HG02981 (cell line): Measurements from ENCODE around the gene MRPL14.

Source experiments
- ATAC-seq: cut with Tn5 transposase; IDR thresholded peaks from one replicate; pipeline ENCODE4 v1.9.1; 2021; ENCODE audit warnings: mild to moderate bottlenecking, moderate library complexity; ENCODE audit not compliant: unreplicated experiment

Gene MRPL14

DNA sequence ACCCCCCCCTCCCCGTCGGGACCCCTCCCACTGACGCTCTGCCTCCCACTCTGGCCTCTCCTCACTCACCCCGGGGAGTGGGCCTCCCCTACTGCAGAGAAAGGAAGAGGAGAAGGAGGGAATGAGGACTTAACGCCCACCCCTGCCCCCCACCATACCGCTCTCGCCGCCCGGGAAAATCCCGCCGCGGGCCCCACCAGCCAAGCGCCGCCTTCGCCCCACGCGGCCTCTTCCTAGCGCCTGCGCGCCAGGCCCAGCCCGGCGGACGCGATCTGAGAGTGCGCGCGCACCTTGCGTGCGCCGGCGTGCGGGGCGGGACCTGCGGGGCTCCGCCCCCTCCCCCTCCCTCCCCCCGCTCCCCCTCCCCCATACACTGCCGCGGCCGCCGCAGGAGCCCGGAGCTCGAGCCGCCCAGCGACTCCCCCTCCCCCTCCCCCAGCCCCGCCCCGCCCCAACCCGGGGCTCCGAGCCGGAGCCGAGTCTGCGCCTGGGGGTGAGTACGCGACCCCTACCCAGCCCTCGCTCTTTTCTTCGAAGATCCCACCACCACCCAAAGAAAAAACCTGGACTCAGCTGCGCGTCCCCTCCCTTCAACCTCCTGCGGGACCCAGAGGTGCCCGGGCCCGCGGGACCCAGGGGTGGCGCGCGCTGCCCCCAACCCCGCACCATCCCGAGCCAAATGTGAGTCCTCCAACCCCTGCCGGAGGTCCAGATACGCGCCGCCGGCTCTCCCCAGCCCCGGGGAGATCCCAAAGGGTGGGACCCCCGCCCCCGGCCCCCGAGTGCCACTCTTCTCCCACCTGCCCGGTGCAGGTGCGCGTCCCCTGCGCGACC lies at the start of gene MRPL14, which contains the start of gene TMEM63B:
Gene MRPL14, minus strand, starts transcription at position 267 of the 834 bp plus-strand sequence. CDS start 10,841 bp downstream, outside the sequence.
Gene TMEM63B, plus strand, starts transcription at position 369 of the 834 bp plus-strand sequence. CDS start 7,031 bp downstream, outside the sequence.
- ATAC-seq = peak; percentile 65

DNA sequence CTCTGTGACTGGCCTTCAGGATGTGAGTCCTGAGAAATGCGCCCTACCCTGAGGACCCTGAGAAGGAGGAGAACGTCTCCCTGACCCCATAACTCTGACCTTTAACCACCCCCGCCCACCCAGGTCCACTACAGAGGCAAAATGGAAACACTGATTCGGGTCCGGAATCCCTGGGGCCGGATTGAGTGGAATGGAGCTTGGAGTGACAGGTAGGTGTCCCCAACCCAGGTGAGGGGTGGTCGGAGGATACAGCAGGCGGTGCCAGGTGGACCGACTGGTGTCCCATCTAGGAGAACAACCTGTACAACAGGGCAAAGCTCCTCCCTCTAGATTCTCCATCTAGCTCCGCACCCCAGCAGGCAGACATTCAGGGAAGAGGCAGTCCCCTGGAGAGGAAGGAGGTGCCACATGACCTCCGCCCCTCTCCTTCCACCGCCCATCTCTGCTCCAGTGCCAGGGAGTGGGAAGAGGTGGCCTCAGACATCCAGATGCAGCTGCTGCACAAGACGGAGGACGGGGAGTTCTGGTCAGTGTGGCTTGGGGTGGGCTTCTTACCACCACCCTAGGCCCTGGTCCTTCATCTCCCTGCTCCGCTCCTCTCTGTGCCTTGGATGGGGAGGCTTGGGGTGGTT lies 49.0 kb upstream of the MRPL14 start:
- no peak for ATAC-seq

- no peak for ATAC-seq
Observed at GRCh38 chr6:44172731-44173500, 45.7 kb upstream of the MRPL14 start.

GRCh38 chr6:44171899-44172546 lies 44.8 kb upstream of the MRPL14 start:
- no peak for ATAC-seq

DNA sequence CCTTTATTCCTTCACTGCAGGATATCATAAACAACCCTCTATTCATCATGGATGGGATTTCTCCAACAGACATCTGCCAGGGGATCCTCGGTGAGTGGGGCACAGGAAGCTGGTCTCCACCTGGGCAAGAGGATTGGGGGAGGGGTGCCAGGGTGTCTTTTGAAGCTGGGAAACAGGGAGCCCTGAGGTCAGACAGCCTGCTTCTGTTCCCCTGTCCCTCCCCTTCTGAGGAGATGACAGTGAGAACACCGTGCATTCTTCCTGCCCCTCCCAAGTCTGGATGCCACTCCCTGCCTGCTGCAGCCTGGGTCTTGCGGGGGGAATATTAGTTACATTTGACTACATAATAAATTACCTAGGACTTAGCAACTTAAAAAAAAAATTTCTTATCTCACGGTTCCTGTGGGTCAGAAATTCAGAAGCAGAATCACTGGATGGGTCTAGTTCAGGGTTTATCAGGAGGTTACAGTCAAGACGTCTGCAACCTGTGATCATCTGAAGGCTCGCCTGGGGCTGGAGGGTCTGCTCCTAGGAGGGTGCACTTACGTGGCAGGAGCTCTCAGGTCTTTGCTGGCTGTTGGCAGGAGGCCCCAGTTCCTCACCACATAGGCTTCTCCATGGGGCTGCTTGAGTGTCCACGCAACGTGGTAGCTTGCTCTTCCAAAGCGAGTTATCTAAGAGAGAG lies 42.8 kb upstream of the MRPL14 start:
- no peak for ATAC-seq

- ATAC-seq = no peak
Observed at GRCh38 chr6:44169154-44169553, 41.9 kb upstream of the MRPL14 start.

DNA sequence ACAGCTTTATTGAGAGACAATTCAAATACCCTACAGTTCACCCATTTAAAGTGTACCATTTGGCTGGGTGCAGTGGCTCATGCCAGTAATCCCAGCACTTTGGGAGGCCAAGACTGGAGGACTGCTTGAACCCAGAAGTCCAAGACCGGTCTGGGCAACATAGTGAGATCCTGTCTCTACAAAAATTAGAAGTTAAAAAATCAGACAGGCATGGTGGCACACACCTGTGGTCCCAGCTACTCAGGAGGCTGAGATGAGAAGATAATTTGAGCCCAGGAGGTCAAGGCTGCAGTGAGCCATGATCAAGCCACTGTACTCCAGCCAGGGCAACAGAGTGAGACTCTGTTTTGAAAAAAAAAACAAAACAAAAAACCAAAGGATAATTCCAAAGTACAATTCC lies 40.3 kb upstream of the MRPL14 start:
- ATAC-seq = no peak

- ATAC-seq = no peak
Observed at GRCh38 chr6:44166591-44167184, 39.4 kb upstream of the MRPL14 start.

DNA sequence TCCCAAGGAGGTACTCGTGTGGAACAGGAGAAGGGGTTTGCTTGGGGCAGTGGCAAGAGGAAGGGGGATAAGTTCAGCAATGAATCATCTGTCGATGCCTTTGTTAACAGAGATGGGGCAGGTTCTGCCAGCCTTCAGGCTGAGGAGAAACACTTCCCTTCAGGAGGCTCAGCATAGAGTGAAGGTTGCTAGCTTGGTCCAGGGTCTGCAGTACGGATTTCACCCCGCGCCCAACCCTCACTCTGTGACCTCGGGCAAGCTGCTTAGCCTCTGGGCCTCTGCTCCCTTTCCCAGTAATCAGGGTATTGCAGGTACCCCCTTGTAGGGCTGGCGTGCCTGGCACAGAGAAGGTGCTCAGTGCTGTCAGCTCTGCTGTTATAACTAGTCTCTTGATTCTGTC lies 38.9 kb upstream of the MRPL14 start:
- no peak for ATAC-seq

GRCh38 chr6:44162876-44163625 lies 35.8 kb upstream of the MRPL14 start:
- ATAC-seq = no peak

DNA sequence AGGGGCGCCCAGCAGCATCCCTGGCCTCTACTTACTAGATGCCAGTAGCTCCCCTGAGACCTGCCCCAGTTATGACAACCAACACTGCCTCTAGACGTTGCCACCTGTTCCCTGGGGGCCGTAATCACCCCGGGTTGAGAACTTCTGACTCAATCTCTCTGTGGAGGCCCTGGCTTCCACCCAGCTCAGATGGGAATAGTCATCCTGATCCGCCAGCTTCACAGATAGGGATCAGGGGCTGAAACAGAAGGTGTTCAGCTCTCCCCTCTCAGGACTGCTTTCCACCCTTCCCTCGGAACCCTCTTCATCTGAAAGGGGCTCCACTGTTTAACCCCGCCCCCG lies 34.7 kb upstream of the MRPL14 start:
- no peak for ATAC-seq

GRCh38 chr6:44158770-44159228 lies 31.5 kb upstream of the MRPL14 start, which contains the start of gene CAPN11:
TSS of gene CAPN11 (plus strand) at chr6:44158820. CDS start at chr6:44158849, 29 bp downstream.
- no peak for ATAC-seq

DNA sequence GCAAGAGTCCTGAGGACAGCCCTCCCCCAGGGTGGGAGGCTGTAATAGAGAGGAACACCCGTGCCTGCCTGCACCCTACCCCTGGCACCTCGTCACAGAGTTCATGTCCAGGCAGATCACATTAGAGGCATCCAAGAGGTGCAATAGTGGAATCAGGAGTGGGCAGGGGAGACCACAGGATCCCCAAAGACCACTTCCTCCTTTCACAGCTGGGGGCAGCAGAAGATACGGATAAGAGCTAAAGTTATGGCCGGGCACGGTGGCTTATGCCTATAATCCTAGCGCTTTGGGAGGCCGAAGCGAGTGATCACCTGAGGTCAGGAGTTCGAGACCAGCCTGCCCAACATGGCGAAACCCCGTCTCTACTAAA lies 29.9 kb upstream of the MRPL14 start:
- no peak for ATAC-seq

DNA sequence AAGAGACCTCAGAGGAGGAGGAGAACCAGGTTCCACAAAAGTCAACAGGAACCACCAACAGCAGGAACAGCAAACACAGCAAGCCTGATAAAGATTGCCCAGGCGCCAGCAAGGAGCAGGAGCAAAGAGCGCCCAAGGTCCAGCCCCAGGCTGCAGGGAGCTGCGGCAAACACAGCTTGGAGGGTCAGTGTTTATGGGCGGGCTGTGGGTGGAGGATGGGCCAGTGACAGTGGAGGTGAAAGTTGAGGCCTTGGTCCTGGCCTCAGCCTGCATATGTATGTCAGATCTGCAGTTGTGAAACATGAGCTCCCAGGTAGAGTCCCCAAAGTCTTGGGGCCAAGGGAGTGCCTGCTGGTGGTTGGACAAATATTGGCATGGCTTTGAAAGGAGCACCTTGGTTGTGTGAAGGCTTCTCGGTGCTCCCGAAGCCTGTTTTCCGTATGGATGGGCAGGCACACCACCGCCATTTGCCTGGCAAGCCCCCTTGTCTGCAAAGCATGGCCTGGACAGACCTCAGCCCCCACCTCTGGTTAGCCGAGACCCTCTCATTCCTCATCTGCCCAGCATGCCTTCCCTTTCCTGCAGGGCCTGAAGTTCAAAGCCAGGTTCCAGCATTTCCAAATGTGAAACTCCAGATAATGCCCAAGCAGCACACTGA lies 29.4 kb upstream of the MRPL14 start:
- ATAC-seq = no peak

DNA sequence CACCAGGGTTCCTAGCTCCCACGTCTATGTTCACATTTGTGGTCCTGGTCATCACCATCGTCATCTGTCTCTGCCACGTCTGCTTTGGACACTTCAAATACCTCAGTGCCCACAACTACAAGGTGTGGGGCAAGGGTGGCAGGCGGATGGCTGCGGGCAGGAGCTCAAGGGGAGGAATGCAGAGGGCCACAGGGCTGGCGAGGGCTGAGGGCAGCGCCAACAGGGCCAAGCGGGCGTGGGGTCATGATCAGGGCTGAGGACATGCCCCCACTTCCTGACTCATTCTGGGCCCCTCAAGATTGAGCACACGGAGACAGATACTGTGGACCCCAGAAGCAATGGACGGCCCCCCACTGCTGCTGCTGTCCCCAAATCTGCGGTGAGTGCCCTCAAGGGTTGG lies 26.8 kb upstream of the MRPL14 start:
- no peak for ATAC-seq

DNA sequence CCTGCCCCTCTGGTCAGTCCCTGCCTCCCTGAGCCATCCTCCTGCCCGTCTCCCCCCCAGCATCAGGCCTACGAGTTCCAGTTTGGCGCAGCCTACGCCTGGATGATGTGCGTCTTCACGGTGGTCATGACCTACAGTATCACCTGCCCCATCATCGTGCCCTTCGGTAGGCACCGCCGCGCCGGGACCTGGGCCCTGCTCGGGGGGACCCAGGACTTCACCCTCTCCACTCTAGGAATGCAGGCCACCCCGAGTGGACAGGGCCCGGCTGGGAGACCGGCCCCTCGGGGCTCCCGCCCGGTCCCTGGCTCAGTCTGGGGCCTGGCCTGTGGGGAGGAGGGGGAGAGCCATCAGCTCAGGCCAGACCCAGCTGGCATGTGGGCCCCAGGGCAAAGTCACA lies 25.3 kb upstream of the MRPL14 start:
- no peak for ATAC-seq

DNA sequence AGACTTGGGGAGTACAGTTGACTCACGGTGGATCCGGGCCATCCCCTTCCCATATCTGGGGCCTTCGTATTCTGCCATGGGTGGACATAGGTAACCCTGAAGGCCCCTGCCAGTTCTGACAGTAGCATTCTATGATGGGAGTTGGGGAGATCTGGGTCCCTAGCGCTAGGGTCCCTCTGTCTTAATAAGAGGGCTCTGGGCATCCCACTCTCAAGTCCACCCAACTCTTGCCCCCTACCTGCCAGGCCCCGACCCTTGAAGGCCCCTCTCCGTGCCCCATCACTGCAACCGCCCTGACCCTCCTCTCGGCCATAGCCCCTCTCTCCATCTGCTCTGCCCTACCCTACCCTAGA lies 24.8 kb upstream of the MRPL14 start:
- no peak for ATAC-seq

DNA sequence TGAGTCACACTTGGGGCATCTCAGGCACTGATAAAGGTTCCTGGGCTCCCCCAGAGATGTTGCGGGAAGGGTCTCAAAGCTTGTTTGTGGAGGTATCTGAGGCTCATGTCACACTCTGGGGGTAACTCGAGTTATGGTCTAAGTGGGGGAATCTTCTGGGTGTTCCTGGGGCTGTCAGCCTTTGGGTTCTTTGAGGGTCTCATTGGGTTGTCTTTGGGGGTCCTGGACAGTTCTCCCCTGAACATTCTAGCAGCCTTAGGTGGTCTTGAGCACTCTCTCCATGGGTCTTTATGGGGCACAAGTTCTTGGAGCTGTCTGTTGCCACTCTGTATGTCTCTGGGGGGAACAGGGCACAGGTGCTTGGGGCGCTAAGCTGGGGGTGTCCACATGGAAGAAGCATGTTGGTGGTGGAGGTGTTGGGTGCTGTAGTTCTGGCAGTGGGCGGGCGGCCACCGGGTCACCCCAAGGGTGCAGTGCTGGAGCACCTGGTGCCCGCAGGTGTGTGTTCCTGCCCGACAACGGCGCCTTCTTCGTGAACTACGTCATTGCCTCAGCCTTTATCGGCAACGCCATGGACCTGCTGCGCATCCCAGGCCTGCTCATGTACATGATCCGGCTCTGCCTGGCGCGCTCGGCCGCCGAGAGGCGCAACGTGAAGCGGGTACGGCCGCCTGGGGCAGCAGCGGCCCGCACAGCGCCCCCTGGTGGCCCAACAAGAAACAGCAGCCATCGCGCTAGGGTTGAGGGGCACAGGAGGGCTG lies 24.3 kb upstream of the MRPL14 start:
- ATAC-seq = peak; percentile 58
